ENCODE measurements around the gene TRAPPC5. TPM values are rescaled to one million over a fixed set of nuclear protein-coding genes. Genes with fewer than 3 reads are reported as not detected.

The TRAPPC5 gene
- total and polyA plus RNA-seq, 10 of the 15 experiments (the other 5 are each of a cell fraction or from before 2014, with no cell fraction given) = 4.2 to 210 (median 89.1) TPM

DNA sequence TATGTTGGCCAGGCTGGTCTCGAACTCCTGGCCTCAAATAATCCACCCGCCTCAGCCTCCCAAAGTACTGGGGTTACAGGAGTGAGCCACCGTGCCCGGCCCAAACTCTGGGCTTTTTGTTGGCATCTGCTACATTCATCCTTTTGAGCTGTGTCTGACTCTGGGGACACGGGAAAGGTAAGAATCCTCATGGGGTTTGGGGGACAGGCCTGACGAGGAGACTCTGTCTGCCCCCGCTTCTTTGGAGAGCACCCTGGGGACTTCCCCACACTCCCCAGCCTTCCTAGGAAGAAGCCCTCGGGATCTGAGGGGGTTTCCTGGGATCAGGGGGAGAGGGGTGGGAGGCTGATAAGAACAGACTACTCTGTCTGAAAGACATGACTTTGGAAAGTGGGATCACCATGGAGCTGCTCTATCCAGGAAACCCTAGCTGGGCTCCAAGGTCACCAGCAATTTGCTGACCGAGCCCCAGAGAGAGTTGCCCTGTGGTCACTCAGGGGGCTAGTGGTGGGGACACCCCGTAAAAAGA is 29.4 kb downstream of the TRAPPC5 start (continued):
- TF ChIP-seq NFIC (IDR thresholded peaks at IDR 0.05; ENCODE audit: low read depth, low read length) = no peak
- no peak for TF ChIP-seq NFXL1 (IDR thresholded peaks at IDR 0.05; ENCODE audit: borderline replicate concordance)
- TF ChIP-seq, protein P1, sequence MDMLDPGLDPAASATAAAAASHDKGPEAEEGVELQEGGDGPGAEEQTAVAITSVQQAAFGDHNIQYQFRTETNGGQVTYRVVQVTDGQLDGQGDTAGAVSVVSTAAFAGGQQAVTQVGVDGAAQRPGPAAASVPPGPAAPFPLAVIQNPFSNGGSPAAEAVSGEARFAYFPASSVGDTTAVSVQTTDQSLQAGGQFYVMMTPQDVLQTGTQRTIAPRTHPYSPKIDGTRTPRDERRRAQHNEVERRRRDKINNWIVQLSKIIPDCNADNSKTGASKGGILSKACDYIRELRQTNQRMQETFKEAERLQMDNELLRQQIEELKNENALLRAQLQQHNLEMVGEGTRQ (IDR thresholded peaks at IDR 0.05; ENCODE audit: borderline replicate concordance, low read depth, low read length) = no peak
- TF ChIP-seq CBX5 (IDR thresholded peaks at IDR 0.05; ENCODE audit: low read depth) = no peak
- TF ChIP-seq PML (IDR thresholded peaks at IDR 0.05; ENCODE audit: low read length) = no peak
- no peak for TF ChIP-seq WRNIP1 (IDR thresholded peaks at IDR 0.05; ENCODE audit: borderline replicate concordance, low read depth, low read length)
- no peak for TF ChIP-seq BRCA1 (IDR thresholded peaks at IDR 0.05; ENCODE audit: low read depth, low read length)
- TF ChIP-seq HDAC6 (IDR thresholded peaks at IDR 0.05; ENCODE audit: unreplicated experiment) = no peak
- TF ChIP-seq, protein P2, sequence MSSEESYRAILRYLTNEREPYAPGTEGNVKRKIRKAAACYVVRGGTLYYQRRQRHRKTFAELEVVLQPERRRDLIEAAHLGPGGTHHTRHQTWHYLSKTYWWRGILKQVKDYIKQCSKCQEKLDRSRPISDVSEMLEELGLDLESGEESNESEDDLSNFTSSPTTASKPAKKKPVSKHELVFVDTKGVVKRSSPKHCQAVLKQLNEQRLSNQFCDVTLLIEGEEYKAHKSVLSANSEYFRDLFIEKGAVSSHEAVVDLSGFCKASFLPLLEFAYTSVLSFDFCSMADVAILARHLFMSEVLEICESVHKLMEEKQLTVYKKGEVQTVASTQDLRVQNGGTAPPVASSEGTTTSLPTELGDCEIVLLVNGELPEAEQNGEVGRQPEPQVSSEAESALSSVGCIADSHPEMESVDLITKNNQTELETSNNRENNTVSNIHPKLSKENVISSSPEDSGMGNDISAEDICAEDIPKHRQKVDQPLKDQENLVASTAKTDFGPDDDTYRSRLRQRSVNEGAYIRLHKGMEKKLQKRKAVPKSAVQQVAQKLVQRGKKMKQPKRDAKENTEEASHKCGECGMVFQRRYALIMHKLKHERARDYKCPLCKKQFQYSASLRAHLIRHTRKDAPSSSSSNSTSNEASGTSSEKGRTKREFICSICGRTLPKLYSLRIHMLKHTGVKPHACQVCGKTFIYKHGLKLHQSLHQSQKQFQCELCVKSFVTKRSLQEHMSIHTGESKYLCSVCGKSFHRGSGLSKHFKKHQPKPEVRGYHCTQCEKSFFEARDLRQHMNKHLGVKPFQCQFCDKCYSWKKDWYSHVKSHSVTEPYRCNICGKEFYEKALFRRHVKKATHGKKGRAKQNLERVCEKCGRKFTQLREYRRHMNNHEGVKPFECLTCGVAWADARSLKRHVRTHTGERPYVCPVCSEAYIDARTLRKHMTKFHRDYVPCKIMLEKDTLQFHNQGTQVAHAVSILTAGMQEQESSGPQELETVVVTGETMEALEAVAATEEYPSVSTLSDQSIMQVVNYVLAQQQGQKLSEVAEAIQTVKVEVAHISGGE (CRISPR knock-in tag; IDR thresholded peaks at IDR 0.05) = no peak
- TF ChIP-seq EED (IDR thresholded peaks at IDR 0.05; ENCODE audit: low read depth) = peak; percentile 75
- peak; percentile 66 for TF ChIP-seq MEF2B (IDR thresholded peaks at IDR 0.05; ENCODE audit: partially characterized antibody, poor library complexity, severe bottlenecking)
- no peak for TF ChIP-seq SIX5 (IDR thresholded peaks at IDR 0.05; ENCODE audit: low read depth, low read length, severe bottlenecking)
- TF ChIP-seq IKZF1 (conservative IDR thresholded peaks at IDR 0.05) = peak; percentile 63
- no peak for TF ChIP-seq TCF7 (IDR thresholded peaks at IDR 0.05; ENCODE audit: borderline replicate concordance)
- no peak for TF ChIP-seq RFX5 (IDR thresholded peaks at IDR 0.05; ENCODE audit: low read depth, low read length)
- no peak for TF ChIP-seq SREBF1 (IDR thresholded peaks at IDR 0.05; ENCODE audit: low read length)
- TF ChIP-seq, protein P3, sequence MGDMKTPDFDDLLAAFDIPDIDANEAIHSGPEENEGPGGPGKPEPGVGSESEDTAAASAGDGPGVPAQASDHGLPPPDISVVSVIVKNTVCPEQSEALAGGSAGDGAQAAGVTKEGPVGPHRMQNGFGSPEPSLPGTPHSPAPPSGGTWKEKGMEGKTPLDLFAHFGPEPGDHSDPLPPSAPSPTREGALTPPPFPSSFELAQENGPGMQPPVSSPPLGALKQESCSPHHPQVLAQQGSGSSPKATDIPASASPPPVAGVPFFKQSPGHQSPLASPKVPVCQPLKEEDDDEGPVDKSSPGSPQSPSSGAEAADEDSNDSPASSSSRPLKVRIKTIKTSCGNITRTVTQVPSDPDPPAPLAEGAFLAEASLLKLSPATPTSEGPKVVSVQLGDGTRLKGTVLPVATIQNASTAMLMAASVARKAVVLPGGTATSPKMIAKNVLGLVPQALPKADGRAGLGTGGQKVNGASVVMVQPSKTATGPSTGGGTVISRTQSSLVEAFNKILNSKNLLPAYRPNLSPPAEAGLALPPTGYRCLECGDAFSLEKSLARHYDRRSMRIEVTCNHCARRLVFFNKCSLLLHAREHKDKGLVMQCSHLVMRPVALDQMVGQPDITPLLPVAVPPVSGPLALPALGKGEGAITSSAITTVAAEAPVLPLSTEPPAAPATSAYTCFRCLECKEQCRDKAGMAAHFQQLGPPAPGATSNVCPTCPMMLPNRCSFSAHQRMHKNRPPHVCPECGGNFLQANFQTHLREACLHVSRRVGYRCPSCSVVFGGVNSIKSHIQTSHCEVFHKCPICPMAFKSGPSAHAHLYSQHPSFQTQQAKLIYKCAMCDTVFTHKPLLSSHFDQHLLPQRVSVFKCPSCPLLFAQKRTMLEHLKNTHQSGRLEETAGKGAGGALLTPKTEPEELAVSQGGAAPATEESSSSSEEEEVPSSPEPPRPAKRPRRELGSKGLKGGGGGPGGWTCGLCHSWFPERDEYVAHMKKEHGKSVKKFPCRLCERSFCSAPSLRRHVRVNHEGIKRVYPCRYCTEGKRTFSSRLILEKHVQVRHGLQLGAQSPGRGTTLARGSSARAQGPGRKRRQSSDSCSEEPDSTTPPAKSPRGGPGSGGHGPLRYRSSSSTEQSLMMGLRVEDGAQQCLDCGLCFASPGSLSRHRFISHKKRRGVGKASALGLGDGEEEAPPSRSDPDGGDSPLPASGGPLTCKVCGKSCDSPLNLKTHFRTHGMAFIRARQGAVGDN (IDR thresholded peaks at IDR 0.05) = no peak
- no peak for TF ChIP-seq YY1 (IDR thresholded peaks at IDR 0.05; ENCODE audit: low read depth, low read length)
- TF ChIP-seq SUZ12 (IDR thresholded peaks at IDR 0.05; ENCODE audit: unreplicated experiment) = no peak
- no peak for TF ChIP-seq TBL1XR1 (IDR thresholded peaks at IDR 0.05; ENCODE audit: low read depth, low read length)
- no peak for TF ChIP-seq HCFC1 (IDR thresholded peaks at IDR 0.05; ENCODE audit: low read length)
- no peak for TF ChIP-seq POLR2AphosphoS5 (IDR thresholded peaks at IDR 0.05; ENCODE audit: low read length)
- no peak for TF ChIP-seq ETV6 (conservative IDR thresholded peaks at IDR 0.05 in 1 of 2, IDR thresholded peaks at IDR 0.05 in 1 of 2; ENCODE audit: borderline replicate concordance in 1 of 2, low read depth in 1 of 2)
- no peak for TF ChIP-seq KDM1A (IDR thresholded peaks at IDR 0.05; ENCODE audit: borderline replicate concordance)
- no peak for TF ChIP-seq FOXM1 (IDR thresholded peaks at IDR 0.05; ENCODE audit: low read depth, low read length)

Measured in GM12878 (cell line).